Frontal cortex (tissue), 4 donors: ENCODE results near the gene USP51. TPM values are rescaled to one million over a fixed set of nuclear protein-coding genes. Genes with fewer than 3 reads are reported as not detected.
"Not testable (repeated sequence)": the region's sequence is repeated elsewhere in the genome, so short reads cannot be mapped to it uniquely, and the experiment has no call there.

Source experiments
- DNase-seq, 2 donors: peaks; one replicate each; pipeline ENCODE4 v3.0.0; 2012; ENCODE audit warnings: low spot score in 2 of 2
- FAIRE-seq: peaks from 2 replicates; lab custom pipeline; 2012; peaks lifted over from hg19 to GRCh38; lab: Jason Lieb, UNC
- small RNA-seq: library from RNA; depleted of rRNA; stranded (forward); fragments of <200 nt; gene quantifications from one replicate; pipeline ENCODE3, GENCODE V24; 2014
- total RNA-seq: library from RNA; depleted of rRNA; stranded (reverse); fragments of >200 nt; gene quantifications from one replicate; pipeline ENCODE4 v1.2.3, GENCODE V29; 2014
- donor health status: control.
- donor health status: control.
- donor health status: control.

The USP51 gene
- total RNA-seq, 1 donor from 2014 or later = 4.5 TPM

DNA sequence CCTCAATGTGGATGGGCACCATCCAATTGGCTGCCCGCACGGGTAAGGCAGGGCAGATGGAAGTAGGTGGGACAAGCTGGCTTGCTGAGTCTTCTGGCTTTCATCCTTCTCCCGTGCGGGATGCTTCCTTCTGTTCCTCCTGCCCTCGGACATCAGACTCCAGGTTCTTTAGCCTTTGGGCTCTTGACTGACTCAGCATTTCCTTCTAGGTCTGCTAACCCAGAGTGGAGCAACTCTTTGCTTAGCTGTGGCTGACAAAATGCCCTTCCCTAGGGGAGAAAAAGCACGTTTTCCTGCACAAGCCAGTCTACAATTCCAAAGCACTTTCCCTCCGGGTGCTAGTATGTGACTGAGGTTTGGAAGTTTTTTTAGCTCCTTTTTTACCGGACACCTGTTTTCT is 9.7 kb downstream of the USP51 start:
- not testable (repeated sequence) for DNase-seq, FAIRE-seq

DNA sequence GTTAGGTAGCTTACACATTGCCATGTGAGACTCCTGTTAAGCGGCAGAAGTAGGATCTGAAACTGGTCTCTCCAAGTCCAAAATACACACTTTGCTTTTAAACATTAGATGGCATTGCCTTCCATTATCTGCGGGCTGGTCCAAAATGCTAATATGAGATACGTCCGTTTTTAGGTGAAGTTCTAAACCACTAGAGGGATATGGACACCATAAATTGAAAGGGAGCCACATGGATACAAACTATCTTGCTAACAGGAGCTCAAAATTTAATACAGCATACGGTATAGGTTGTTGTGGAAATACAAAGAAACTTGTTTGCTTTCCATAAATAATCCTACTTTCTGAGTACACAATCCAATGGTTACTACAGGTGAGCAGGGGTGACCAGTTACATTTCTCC is 23.9 kb downstream of the USP51 start:
- FAIRE-seq = not testable (repeated sequence)

DNA sequence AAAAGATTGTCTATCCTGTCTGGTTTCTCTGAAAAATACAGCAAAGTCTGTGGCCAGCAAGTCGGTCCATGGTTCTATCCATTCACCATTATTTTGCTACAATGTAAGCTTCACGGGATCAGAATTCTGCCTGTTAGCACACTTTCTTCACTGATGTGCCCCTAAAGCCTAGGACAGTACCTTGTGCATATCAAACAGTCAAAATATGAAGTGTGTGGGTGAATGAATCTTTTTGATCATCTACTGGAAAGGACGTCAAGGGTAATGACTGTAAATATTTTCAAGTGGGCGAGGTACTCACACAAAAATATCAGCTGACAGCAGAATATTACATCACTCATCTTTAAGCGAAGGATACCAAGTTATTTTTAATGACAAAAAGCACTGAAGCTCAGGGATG is 24.5 kb downstream of the USP51 start:
- DNase-seq, FAIRE-seq: not testable (repeated sequence)

More for the DNA sequence above, 23.9 kb downstream of the USP51 start:
- not testable (repeated sequence) for DNase-seq

DNA sequence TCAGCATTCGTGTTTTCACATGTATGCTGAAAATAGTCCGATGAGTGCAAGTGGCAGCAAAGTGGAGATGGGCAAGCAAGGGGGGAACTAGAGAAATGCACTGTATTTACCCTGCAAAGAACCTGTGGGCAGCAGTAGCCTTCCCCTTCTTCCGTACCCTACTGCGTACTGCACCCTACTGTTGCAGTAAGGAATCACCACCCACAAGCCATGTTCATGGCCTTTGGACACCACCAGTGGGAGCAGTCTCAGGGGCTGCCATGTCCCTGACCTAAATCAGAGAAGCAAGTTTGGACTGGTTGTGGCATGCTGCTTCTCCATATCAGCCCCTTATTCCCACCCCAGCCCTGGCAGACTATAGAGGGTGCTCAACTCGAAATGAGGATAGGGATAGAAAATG is 25.6 kb downstream of the USP51 start:
- FAIRE-seq, DNase-seq: not testable (repeated sequence)

DNA sequence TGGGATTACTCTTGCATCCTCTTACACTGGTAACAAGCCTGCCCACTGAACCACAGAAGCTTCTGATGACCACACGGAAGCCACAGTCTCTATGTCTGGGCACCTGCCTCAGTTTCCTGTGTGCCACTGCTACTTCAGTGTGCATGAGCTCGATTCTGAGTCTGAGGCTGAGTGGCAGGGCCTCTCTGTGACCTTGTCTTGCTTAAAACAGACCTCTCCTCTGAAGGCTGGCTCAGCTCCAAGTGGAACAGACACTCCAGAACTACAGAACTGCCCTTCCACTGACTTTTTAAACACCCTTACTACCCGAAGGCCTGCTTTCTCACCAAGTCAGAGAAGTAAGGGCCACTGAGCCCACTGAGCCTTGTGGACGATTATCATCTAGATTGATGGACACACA is 29.7 kb downstream of the USP51 start:
- DNase-seq, FAIRE-seq: not testable (repeated sequence)

DNA sequence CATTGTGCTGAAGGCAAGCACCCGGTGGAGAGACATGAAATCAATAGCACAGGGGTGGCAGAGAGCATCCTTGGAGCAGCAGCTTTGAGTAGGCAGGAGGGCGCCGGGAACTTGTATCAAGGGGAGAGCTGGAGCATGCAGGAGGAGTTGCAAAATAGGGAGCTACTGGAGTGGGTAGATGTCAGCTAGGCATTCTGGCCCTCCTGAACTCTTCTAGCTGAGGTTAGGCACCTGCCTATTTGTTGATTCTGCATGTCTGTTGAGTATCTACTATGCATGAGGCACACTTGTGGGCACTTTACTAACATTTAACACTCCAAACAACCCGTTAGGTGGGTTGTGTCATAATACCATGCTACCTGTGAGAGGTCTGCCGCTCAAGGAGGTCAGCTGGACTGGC is 30.2 kb downstream of the USP51 start:
- FAIRE-seq, DNase-seq: not testable (repeated sequence)

DNA sequence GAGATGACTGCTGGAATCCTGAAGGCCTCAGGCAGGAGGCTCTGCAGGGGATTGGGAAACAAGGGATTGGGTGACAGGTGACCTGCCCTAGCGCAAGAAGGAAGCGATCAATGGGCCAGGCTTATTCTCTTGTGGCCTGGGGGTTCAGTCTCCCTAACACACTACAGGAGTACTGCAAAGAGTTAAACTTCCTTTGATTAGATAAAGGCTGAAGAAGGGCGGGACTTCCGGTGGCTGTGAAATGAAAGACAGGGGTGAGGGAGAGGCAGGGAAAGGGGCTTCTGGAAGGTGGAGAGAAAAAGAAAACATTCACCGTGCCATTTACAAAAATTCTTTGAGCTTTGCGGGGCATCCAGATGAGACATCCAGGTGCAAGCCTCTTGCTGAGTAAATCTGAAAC is 33.9 kb downstream of the USP51 start:
- DNase-seq, FAIRE-seq: not testable (repeated sequence)

DNA sequence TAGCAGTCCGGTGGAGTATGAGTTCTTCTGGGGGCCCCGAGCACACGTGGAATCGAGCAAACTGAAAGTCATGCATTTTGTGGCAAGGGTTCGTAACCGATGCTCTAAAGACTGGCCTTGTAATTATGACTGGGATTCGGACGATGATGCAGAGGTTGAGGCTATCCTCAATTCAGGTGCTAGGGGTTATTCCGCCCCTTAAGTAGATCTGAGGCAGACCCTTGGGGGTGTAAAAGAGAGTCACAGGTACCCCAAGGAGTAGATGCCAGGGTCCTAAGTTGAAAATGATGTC is 36.9 kb downstream of the USP51 start:
- DNase-seq (no peak), FAIRE-seq (no peak)

DNA sequence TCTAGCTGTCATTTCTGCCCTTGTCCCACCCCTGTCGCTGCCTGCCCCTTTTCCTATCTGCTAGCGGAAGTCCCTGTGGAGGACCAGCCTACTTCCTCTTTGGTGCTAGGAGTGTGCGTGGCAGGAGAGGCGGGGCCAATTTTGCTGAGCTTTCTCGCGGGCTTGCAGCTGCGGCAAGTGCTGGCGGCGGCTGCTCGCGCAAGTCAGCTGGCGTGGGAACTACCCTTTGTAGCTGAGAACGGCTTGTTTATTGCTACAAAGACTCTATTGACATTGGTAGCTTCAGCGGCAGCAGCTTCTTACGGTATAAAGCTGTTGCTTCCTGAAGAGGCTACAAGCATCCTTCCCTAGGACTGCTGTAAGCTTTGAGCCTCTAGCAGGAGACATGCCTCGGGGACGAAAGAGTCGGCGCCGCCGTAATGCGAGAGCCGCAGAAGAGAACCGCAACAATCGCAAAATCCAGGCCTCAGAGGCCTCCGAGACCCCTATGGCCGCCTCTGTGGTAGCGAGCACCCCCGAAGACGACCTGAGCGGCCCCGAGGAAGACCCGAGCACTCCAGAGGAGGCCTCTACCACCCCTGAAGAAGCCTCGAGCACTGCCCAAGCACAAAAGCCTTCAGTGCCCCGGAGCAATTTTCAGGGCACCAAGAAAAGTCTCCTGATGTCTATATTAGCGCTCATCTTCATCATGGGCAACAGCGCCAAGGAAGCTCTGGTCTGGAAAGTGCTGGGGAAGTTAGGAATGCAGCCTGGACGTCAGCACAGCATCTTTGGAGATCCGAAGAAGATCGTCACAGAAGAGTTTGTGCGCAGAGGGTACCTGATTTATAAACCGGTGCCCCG is 37.4 kb downstream of the USP51 start, which contains the start of gene MAGEH1:
MAGEH1 (plus strand) TSS at position 138 of the 843 bp plus-strand sequence; CDS start at position 386, 248 bp downstream.
- FAIRE-seq (no peak), DNase-seq (peak; percentile 24 to 53)

DNA sequence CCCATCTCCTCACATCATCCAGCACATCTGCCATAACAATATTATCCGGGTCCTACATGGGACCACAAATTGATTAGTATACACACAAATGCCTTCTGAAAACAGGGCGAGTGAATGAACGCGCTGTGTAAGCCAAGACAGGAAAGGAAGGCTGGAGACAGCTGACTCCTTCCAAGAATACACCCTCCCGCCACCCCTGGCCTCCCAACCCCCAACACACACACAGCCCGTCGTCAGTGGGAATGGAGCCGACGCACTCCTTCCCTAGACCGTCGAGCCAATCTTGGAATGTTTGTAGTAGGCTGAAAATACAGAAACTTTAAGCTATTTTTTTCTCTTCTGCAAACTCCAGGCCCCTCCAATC is 38.0 kb downstream of the USP51 start:
- no peak for FAIRE-seq
- DNase-seq = peak in 1 of 2 donors; percentile 0

DNA sequence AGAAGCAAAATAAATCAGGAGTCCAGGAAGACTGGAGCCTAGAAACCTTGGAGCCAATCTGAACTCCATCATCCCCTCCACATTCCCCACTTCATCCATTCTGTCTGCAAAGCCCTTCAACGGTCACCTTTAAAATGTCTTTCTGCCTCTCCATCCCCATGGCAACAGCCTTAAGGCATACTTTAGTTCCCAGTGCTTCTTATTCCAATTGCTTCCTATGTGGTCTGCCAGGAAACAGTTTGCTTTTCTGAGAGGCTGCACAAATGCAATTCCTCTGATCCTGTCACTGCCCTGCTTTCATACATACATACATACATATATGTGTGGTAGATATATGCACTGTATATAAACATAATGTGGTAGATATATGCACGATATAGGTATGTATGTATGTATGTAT is 38.5 kb downstream of the USP51 start:
- FAIRE-seq = no peak

DNA sequence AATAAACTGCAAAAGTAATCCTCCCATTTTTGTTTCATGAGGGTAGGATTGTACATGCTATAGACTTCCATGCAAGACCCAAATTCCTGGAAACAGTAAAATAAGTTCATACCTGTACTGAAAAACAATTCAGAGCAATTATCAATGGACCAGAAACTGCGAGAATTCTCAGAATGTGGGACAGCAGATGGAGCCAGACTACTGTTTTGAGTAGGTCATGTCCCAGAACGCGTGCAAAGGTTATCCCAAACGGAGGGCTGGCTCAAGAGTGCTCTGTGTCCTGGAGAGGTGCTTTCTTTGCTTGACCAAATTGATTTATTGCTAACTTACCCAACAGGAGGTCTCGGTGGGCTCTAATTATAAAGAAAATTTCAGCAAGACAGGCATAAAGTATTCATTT is 39.4 kb downstream of the USP51 start:
- no peak for FAIRE-seq
- DNase-seq = peak; percentile 1 to 2

More for the DNA sequence above, 38.5 kb downstream of the USP51 start:
- no peak for DNase-seq

DNA sequence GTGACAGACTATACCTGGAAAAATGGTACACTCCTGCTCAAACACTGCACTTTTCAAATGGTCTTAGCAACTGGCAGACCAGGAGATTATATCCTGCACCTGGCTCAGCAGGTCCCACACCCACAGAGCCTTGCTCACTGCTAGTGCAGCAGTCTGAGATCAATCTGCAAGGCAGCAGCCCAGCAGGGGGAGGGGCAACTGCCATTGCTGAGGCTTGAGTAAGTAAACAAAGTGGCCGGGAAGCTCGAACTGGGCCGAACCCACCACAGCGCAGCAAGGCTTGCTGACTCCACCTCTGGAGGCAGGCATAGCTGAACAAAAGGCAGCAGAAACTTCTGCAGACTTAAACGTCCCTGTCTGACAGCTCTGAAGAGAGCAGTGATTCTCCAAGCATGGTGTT is 46.2 kb downstream of the USP51 start:
- DNase-seq, FAIRE-seq: not testable (repeated sequence)

Small RNA genes within 50 kb of the gene (small RNA-seq; reads per million reads assigned to genes)
- not detected for gene MIR4536-2

Other genes with a start within 250 kb of the USP51 start
- gene PAGE3, start 224.9 kb downstream of the USP51 start, total RNA-seq = not detected
- 119 TPM for gene MAGEH1, start 37.7 kb downstream of the USP51 start, total RNA-seq
- under 0.01 TPM for gene FOXR2, start 133.6 kb upstream of the USP51 start, total RNA-seq
- 77.0 TPM for gene RRAGB, start 227.9 kb upstream of the USP51 start, total RNA-seq